DMS 273 treated with DMSO at 0.1 percent for 48 hours (cell line): ENCODE data around the gene MAP2K2.
"Not testable (repeated sequence)": the region's sequence is repeated elsewhere in the genome, so short reads cannot be mapped to it uniquely, and the experiment has no call there.

Experiments used
- DNase-seq: peaks from one replicate; lab custom pipeline; 2025; lab: John Stamatoyannopoulos, UW

Gene MAP2K2

GRCh38 chr19:4130744-4131438 lies 7.0 kb upstream of the MAP2K2 start:
- DNase-seq: no peak

GRCh38 chr19:4129050-4129449 lies 5.1 kb upstream of the MAP2K2 start:
- DNase-seq: not testable (repeated sequence)

- not testable (repeated sequence) for DNase-seq
Measured at GRCh38 chr19:4127322-4127721, 3.4 kb upstream of the MAP2K2 start.

GRCh38 chr19:4124638-4125037 lies 716 bp upstream of the MAP2K2 start:
- no peak for DNase-seq

- no peak for DNase-seq
Measured at GRCh38 chr19:4122480-4122879, 1.4 kb downstream of the MAP2K2 start.

GRCh38 chr19:4121815-4122214 lies 2.1 kb downstream of the MAP2K2 start:
- no peak for DNase-seq

GRCh38 chr19:4121273-4121612 lies 2.7 kb downstream of the MAP2K2 start:
- DNase-seq: no peak

GRCh38 chr19:4120559-4121272 lies 3.2 kb downstream of the MAP2K2 start:
- DNase-seq: no peak

GRCh38 chr19:4119763-4120162 lies 4.2 kb downstream of the MAP2K2 start:
- DNase-seq: no peak

- DNase-seq: no peak
Measured at GRCh38 chr19:4115818-4116385, 8.0 kb downstream of the MAP2K2 start.

GRCh38 chr19:4115050-4115817 lies 8.7 kb downstream of the MAP2K2 start:
- no peak for DNase-seq

- DNase-seq: no peak
Measured at GRCh38 chr19:4114181-4114580, 9.7 kb downstream of the MAP2K2 start.

- no peak for DNase-seq
Measured at GRCh38 chr19:4113398-4114088, 10.4 kb downstream of the MAP2K2 start.

GRCh38 chr19:4112367-4112766 lies 11.6 kb downstream of the MAP2K2 start:
- no peak for DNase-seq

- DNase-seq: no peak
Measured at GRCh38 chr19:4109626-4109945, 14.3 kb downstream of the MAP2K2 start.

GRCh38 chr19:4108767-4109625 lies 14.9 kb downstream of the MAP2K2 start:
- no peak for DNase-seq

GRCh38 chr19:4103080-4103433 lies 20.9 kb downstream of the MAP2K2 start:
- no peak for DNase-seq

- DNase-seq: no peak
Measured at GRCh38 chr19:4102339-4103079, 21.4 kb downstream of the MAP2K2 start.

- DNase-seq: no peak
Measured at GRCh38 chr19:4101496-4101770, 22.5 kb downstream of the MAP2K2 start.

GRCh38 chr19:4100647-4101495 lies 23.1 kb downstream of the MAP2K2 start:
- no peak for DNase-seq
